SK-N-SH treated with all-trans-retinoic acid at 6 μM for 48 hours (cell line): ENCODE measurements around the gene FUT1.

ENCODE experiments used
- ATAC-seq: fragments of 200-7000 bp; cut with Tn5 transposase; 3 replicates; pipeline ENCODE4 v1.9.1; 2020; ENCODE audit warnings: mild to moderate bottlenecking, moderate library complexity
- ARNTL ChIP-seq: fragments of 450-650 bp; formaldehyde crosslinking; IDR thresholded peaks from 2 replicates; pipeline ENCODE4 v1.5.0; 2020; ENCODE audit warnings: low read depth, mild to moderate bottlenecking, moderate library complexity, borderline replicate concordance
- CREB5 ChIP-seq: fragments of 250-450 bp; sonication (Bioruptor Pico); IDR thresholded peaks from 2 replicates; pipeline ENCODE4 v1.5.1; 2020; ENCODE audit warnings: low read depth, mild to moderate bottlenecking, moderate library complexity
- ESRRG ChIP-seq: fragments of 250-450 bp; sonication (Bioruptor Pico); IDR thresholded peaks from 2 replicates; pipeline ENCODE4 v1.6.1; 2021; ENCODE audit warnings: mild to moderate bottlenecking
- GLIS3 ChIP-seq: fragments of 250-450 bp; sonication (Bioruptor Pico); IDR thresholded peaks from 2 replicates; pipeline ENCODE4 v1.5.0; 2020; ENCODE audit warnings: mild to moderate bottlenecking, moderate library complexity
- ISL1 ChIP-seq: fragments of 250-450 bp; sonication (Bioruptor Pico); IDR thresholded peaks from 2 replicates; pipeline ENCODE4 v2.1.2; 2022; ENCODE audit warnings: mild to moderate bottlenecking, moderate library complexity
- OSR1 ChIP-seq: fragments of 250-450 bp; sonication (Bioruptor Pico); IDR thresholded peaks from 2 replicates; pipeline ENCODE4 v1.8.0; 2022; ENCODE audit warnings: moderate library complexity, mild to moderate bottlenecking, inconsistent platforms
- PATZ1 ChIP-seq: fragments of 250-450 bp; sonication (Bioruptor Pico); IDR thresholded peaks from 2 replicates; pipeline ENCODE4 v1.8.0; 2020; ENCODE audit warnings: mild to moderate bottlenecking, moderate library complexity, borderline replicate concordance
- POU6F1 ChIP-seq: fragments of 250-450 bp; sonication (Bioruptor Pico); IDR thresholded peaks from 2 replicates; pipeline ENCODE4 v1.8.0; 2021; ENCODE audit warnings: low read depth, mild to moderate bottlenecking, moderate library complexity, borderline replicate concordance
- PPARA ChIP-seq: fragments of 250-450 bp; sonication (Bioruptor Pico); IDR thresholded peaks from 2 replicates; pipeline ENCODE4 v1.5.0; 2020; ENCODE audit warnings: mild to moderate bottlenecking, borderline replicate concordance
- RARB ChIP-seq: fragments of 250-450 bp; sonication (Bioruptor Pico); IDR thresholded peaks from 2 replicates; pipeline ENCODE4 v1.8.0; 2021; ENCODE audit warnings: mild to moderate bottlenecking, moderate library complexity
- SNAI2 ChIP-seq: fragments of 250-450 bp; sonication (Bioruptor Pico); IDR thresholded peaks from 2 replicates; pipeline ENCODE4 v1.5.0; 2020; ENCODE audit warnings: mild to moderate bottlenecking, moderate library complexity
- TCF4 ChIP-seq: fragments of 250-450 bp; sonication (Bioruptor Pico); IDR thresholded peaks from 2 replicates; pipeline ENCODE4 v1.8.0; 2021; ENCODE audit warnings: mild to moderate bottlenecking, moderate library complexity, borderline replicate concordance
- TOX ChIP-seq: fragments of 250-450 bp; sonication (Bioruptor Pico); IDR thresholded peaks from 2 replicates; pipeline ENCODE4 v1.8.0; 2021; ENCODE audit warnings: mild to moderate bottlenecking, moderate library complexity, borderline replicate concordance
- TSHZ2 ChIP-seq: fragments of 250-450 bp; sonication (Bioruptor Pico); IDR thresholded peaks from 2 replicates; pipeline ENCODE4 v1.5.0; 2020; ENCODE audit warnings: mild to moderate bottlenecking, moderate library complexity
- ZFP3 ChIP-seq: fragments of 250-450 bp; sonication (Bioruptor Pico); IDR thresholded peaks from 2 replicates; pipeline ENCODE4 v1.5.0; 2020; ENCODE audit warnings: mild to moderate bottlenecking, moderate library complexity
- ZFP30 ChIP-seq: fragments of 450-650 bp; formaldehyde crosslinking; IDR thresholded peaks from 2 replicates; pipeline ENCODE4 v1.5.0; 2022; ENCODE audit warnings: mild to moderate bottlenecking, moderate library complexity
- ZNF565 ChIP-seq: fragments of 450-650 bp; formaldehyde crosslinking; conservative IDR thresholded peaks from 2 replicates; pipeline ENCODE4 v1.5.0; 2020; ENCODE audit warnings: low read depth, mild to moderate bottlenecking, moderate library complexity
- ZNF70 ChIP-seq: fragments of 450-650 bp; formaldehyde crosslinking; IDR thresholded peaks from 2 replicates; pipeline ENCODE4 v1.5.0; 2020; ENCODE audit warnings: mild to moderate bottlenecking, moderate library complexity
- ZNF8 ChIP-seq: fragments of 450-650 bp; formaldehyde crosslinking; IDR thresholded peaks from 2 replicates; pipeline ENCODE4 v1.5.0; 2020; ENCODE audit warnings: mild to moderate bottlenecking, moderate library complexity

The FUT1 gene

GRCh38 chr19:48713864-48714755 lies 38.3 kb downstream of the FUT1 start:
- TF ChIP-seq OSR1 (CRISPR knock-in tag) (no peak), ESRRG (CRISPR knock-in tag) (no peak), ARNTL (no peak), SNAI2 (CRISPR knock-in tag) (no peak), RARB (CRISPR knock-in tag) (no peak), POU6F1 (no peak), TOX (CRISPR knock-in tag) (no peak)
- peak; percentile 90 for ATAC-seq

- TF ChIP-seq RARB (CRISPR knock-in tag) (no peak), ISL1 (CRISPR knock-in tag) (no peak), ARNTL (no peak), ESRRG (CRISPR knock-in tag) (no peak), ZFP3 (CRISPR knock-in tag) (no peak)
- TF ChIP-seq, all 23 proteins: peak for 0
- 0 out of 3 replicates have a peak, but pooled peaks have one; percentile 9 for ATAC-seq
These were observed 39.2 kb downstream of the FUT1 start for GRCh38 chr19:48713041-48713863.

- TF ChIP-seq PATZ1 (CRISPR knock-in tag): no peak
- no peak for TF ChIP-seq ISL1 (CRISPR knock-in tag)
- TF ChIP-seq PPARA: no peak
- TF ChIP-seq ZNF70 (CRISPR knock-in tag): no peak
- TF ChIP-seq ZFP30 (CRISPR knock-in tag): no peak
- TF ChIP-seq ZNF8 (CRISPR knock-in tag): no peak
- no peak for TF ChIP-seq TCF4 (CRISPR knock-in tag)
- no peak for TF ChIP-seq CREB5
- TF ChIP-seq ZNF565 (CRISPR knock-in tag): no peak
- no peak for TF ChIP-seq ARNTL
- no peak for TF ChIP-seq ESRRG (CRISPR knock-in tag)
- no peak for TF ChIP-seq GLIS3 (CRISPR knock-in tag)
- no peak for TF ChIP-seq SNAI2 (CRISPR knock-in tag)
- TF ChIP-seq POU6F1: no peak
- no peak for TF ChIP-seq TSHZ2 (CRISPR knock-in tag)
- TF ChIP-seq, all 23 proteins: peak for 0
- no peak for ATAC-seq
These were observed 41.3 kb downstream of the FUT1 start for GRCh38 chr19:48711106-48711662.
